Neural cell (in vitro differentiated cells): ENCODE data around the gene SUCO. TPM values are rescaled to one million over a fixed set of nuclear protein-coding genes. Genes with fewer than 3 reads are reported as not detected.

Experiments used
- H2AFZ ChIP-seq: fragments of 200-600, 300-800 bp; sonication (generic), shearing (Covaris generic); 2 replicates; pipeline ENCODE4 v1.6.0; 2014; ENCODE audit warnings: low read depth, mild to moderate bottlenecking, antibody characterized with exemption, low read length, moderate library complexity
- H3F3A ChIP-seq: fragments of 200-600 bp; shearing (Covaris generic); 2 replicates; pipeline ENCODE4 v1.6.1; 2016; ENCODE audit warnings: mild to moderate bottlenecking, moderate library complexity, mixed read lengths, antibody characterized with exemption, low read length; ENCODE audit not compliant: insufficient read depth, poor library complexity, severe bottlenecking
- H3K27ac ChIP-seq: fragments of 200-600, 300-800 bp; sonication (generic), shearing (Covaris generic); 2 replicates; pipeline ENCODE4 v1.5.1; 2014; ENCODE audit warnings: mild to moderate bottlenecking, low read length, moderate library complexity
- H3K27me3 ChIP-seq: fragments of 300-800, 200-600 bp; sonication (generic), shearing (Covaris generic); 2 replicates; pipeline ENCODE4 v1.6.0; 2014; ENCODE audit warnings: mild to moderate bottlenecking, low read depth, low read length, moderate library complexity; ENCODE audit not compliant: insufficient read depth
- H3K36me3 ChIP-seq: fragments of 300-800, 200-600 bp; sonication (generic), shearing (Covaris generic); 2 replicates; pipeline ENCODE4 v1.5.1; 2014; ENCODE audit warnings: mild to moderate bottlenecking, antibody characterized with exemption, low read length, moderate library complexity; ENCODE audit not compliant: insufficient read depth
- H3K4me2 ChIP-seq: fragments of 300-800, 200-600 bp; sonication (generic), shearing (Covaris generic); 2 replicates; pipeline ENCODE4 v1.6.0; 2014; ENCODE audit warnings: mild to moderate bottlenecking, low read length
- H3K4me3 ChIP-seq: fragments of 300-800, 200-600 bp; sonication (generic), shearing (Covaris generic); 2 replicates; pipeline ENCODE4 v1.5.1; 2014; ENCODE audit warnings: mild to moderate bottlenecking, low read length, moderate library complexity
- H3K79me2 ChIP-seq: fragments of 200-600 bp; shearing (Covaris generic); replicated peaks from 2 replicates; pipeline ENCODE4 v1.6.0; 2014; ENCODE audit warnings: mild to moderate bottlenecking, low read length, moderate library complexity; ENCODE audit not compliant: insufficient read depth
- H3K9ac ChIP-seq: fragments of 300-800, 200-600 bp; sonication (generic), shearing (Covaris generic); 2 replicates; pipeline ENCODE4 v1.6.1; 2016; ENCODE audit warnings: mild to moderate bottlenecking, low read length, mixed read lengths
- H3K9me2 ChIP-seq: fragments of 200-600 bp; shearing (Covaris generic); 2 replicates; pipeline ENCODE4 v1.6.1; 2016; ENCODE audit warnings: mild to moderate bottlenecking, low read length, mixed read lengths; ENCODE audit not compliant: insufficient read depth
- H3K9me3 ChIP-seq: fragments of 200-600, 300-800 bp; sonication (generic), shearing (Covaris generic); 2 replicates; pipeline ENCODE4 v1.6.1; 2016; ENCODE audit warnings: mild to moderate bottlenecking, mixed run types, low read length, moderate library complexity, mixed read lengths
- H4K20me1 ChIP-seq: fragments of 200-600 bp; shearing (Covaris generic); 2 replicates; pipeline ENCODE4 v1.6.1; 2016; ENCODE audit warnings: mild to moderate bottlenecking, mixed run types; ENCODE audit not compliant: insufficient read depth
- EP300 ChIP-seq: fragments of 450-650 bp; conservative IDR thresholded peaks from 2 replicates; pipeline ENCODE4 v1.6.1; 2014; ENCODE audit warnings: antibody characterized with exemption, mild to moderate bottlenecking, moderate library complexity; ENCODE audit not compliant: poor library complexity, severe bottlenecking
- EZH2 ChIP-seq: fragments of 200-600, 300-800 bp; shearing (Covaris generic), sonication (generic); IDR thresholded peaks from 2 replicates; pipeline ENCODE4 v1.6.1; 2014; ENCODE audit warnings: antibody characterized with exemption, low read length, borderline replicate concordance, mild to moderate bottlenecking; ENCODE audit not compliant: insufficient read depth, poor library complexity, severe bottlenecking
- MXI1 ChIP-seq: fragments of 450-650 bp; conservative IDR thresholded peaks from 2 replicates; pipeline ENCODE4 v1.6.1; 2014; ENCODE audit warnings: antibody characterized with exemption, mild to moderate bottlenecking; ENCODE audit not compliant: poor library complexity, severe bottlenecking
- POLR2AphosphoS5 ChIP-seq: IDR thresholded peaks from 2 replicates; pipeline ENCODE4 v1.6.1; 2012
- RAD21 ChIP-seq: fragments of 450-650 bp; conservative IDR thresholded peaks from 2 replicates; pipeline ENCODE4 v1.6.1; 2014; ENCODE audit warnings: antibody characterized with exemption, mild to moderate bottlenecking, moderate library complexity
- SMC3 ChIP-seq: fragments of 450-650 bp; conservative IDR thresholded peaks from 2 replicates; pipeline ENCODE4 v1.6.1; 2014; ENCODE audit warnings: antibody characterized with exemption, mild to moderate bottlenecking, moderate library complexity; ENCODE audit not compliant: poor library complexity
- TAF1 ChIP-seq: IDR thresholded peaks from 2 replicates; pipeline ENCODE4 v1.6.1; 2012; ENCODE audit warnings: low read depth
- polyA plus RNA-seq: library from polyadenylated mRNA; depleted of rRNA; stranded (reverse); fragments of >200 nt; gene quantifications from 2 replicates; pipeline ENCODE4 v1.2.3, GENCODE V29; 2014
- TF ChIP-seq, protein P1 (sequence below): IDR thresholded peaks from 2 replicates; pipeline ENCODE4 v1.6.1; 2012; ENCODE audit warnings: borderline replicate concordance
- TF ChIP-seq, protein P2 (sequence below): fragments of 450-650 bp; IDR thresholded peaks from 2 replicates; pipeline ENCODE4 v1.5.1; 2014; ENCODE audit warnings: antibody characterized with exemption, mild to moderate bottlenecking, moderate library complexity; ENCODE audit not compliant: poor library complexity, severe bottlenecking

SUCO gene
- polyA plus RNA-seq, 1 donor from 2014 or later, result 43.4 TPM

DNA sequence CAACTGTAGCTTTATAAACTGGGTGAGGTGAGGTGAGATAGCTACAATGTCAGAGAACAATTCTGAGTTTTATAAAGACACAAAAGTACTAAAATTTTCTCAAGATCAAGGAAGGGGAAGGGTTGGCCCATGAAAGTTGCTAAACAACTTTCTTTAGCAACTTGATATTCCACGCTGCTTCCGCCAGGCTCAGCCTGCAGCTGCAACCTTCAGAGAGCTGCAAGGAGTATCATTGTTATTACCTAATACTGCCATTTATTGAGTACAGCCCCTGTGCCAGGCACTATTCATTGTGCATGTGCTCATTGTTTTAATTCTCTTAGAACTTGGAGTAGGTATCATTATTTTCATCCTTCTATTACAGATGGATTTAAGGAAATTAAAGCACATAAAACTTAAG is 34.1 kb upstream of the SUCO start:
- H3K9me2 ChIP-seq, result no peaks in the 10 kb centered on the region
- no peak overlapping the region for H3K4me3 ChIP-seq
- H3K36me3 ChIP-seq, result no peaks in the 10 kb centered on the region
- no peak overlapping the region for H3K4me2 ChIP-seq
- no peak overlapping the region for H3K27ac ChIP-seq
- H2AFZ ChIP-seq, result no peak overlapping the region
- no peaks in the 10 kb centered on the region for H4K20me1 ChIP-seq
- H3K9me3 ChIP-seq, result no peaks in the 10 kb centered on the region
- H3K27me3 ChIP-seq, result no peaks in the 10 kb centered on the region
- H3K9ac ChIP-seq, result no peak overlapping the region
- no peaks in the 10 kb centered on the region for H3K79me2 ChIP-seq
- TF ChIP-seq EP300 (no peak), EZH2 (no peak), SMC3 (no peak), TAF1 (no peak), POLR2AphosphoS5 (no peak), MXI1 (no peak), RAD21 (no peak)
- TF ChIP-seq, protein P1, sequence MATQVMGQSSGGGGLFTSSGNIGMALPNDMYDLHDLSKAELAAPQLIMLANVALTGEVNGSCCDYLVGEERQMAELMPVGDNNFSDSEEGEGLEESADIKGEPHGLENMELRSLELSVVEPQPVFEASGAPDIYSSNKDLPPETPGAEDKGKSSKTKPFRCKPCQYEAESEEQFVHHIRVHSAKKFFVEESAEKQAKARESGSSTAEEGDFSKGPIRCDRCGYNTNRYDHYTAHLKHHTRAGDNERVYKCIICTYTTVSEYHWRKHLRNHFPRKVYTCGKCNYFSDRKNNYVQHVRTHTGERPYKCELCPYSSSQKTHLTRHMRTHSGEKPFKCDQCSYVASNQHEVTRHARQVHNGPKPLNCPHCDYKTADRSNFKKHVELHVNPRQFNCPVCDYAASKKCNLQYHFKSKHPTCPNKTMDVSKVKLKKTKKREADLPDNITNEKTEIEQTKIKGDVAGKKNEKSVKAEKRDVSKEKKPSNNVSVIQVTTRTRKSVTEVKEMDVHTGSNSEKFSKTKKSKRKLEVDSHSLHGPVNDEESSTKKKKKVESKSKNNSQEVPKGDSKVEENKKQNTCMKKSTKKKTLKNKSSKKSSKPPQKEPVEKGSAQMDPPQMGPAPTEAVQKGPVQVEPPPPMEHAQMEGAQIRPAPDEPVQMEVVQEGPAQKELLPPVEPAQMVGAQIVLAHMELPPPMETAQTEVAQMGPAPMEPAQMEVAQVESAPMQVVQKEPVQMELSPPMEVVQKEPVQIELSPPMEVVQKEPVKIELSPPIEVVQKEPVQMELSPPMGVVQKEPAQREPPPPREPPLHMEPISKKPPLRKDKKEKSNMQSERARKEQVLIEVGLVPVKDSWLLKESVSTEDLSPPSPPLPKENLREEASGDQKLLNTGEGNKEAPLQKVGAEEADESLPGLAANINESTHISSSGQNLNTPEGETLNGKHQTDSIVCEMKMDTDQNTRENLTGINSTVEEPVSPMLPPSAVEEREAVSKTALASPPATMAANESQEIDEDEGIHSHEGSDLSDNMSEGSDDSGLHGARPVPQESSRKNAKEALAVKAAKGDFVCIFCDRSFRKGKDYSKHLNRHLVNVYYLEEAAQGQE, result no peak
- TF ChIP-seq, protein P2, sequence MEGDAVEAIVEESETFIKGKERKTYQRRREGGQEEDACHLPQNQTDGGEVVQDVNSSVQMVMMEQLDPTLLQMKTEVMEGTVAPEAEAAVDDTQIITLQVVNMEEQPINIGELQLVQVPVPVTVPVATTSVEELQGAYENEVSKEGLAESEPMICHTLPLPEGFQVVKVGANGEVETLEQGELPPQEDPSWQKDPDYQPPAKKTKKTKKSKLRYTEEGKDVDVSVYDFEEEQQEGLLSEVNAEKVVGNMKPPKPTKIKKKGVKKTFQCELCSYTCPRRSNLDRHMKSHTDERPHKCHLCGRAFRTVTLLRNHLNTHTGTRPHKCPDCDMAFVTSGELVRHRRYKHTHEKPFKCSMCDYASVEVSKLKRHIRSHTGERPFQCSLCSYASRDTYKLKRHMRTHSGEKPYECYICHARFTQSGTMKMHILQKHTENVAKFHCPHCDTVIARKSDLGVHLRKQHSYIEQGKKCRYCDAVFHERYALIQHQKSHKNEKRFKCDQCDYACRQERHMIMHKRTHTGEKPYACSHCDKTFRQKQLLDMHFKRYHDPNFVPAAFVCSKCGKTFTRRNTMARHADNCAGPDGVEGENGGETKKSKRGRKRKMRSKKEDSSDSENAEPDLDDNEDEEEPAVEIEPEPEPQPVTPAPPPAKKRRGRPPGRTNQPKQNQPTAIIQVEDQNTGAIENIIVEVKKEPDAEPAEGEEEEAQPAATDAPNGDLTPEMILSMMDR, result no peak
- no peaks in the 10 kb centered on the region for H3F3A ChIP-seq

DNA sequence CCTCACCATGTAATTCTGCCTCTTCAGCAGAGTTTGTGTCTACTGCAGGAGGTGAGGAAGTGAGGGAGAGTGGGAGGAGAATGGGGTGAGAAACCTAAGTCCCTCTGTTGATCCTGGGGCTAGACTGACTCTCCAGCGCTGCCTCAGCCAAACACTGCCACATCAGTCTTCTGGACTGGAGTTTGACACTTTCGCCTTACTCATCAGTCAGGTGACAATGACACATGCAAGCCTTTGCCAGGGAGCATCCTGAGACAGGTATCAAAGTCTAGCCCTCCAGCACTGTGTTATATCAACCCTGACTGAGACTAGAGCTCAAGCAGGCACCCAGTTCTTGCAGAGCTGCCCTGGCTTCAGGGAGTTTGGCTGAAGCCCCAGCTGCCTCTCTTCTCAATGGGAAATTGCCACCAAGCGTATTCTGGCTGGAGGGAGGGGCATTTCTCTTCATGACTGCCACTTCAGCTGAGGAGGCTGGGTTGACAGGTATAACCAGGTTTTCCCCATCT is 33.3 kb upstream of the SUCO start:
- no peak for TF ChIP-seq SMC3
- no peak for TF ChIP-seq RAD21
- TF ChIP-seq, protein P1, result no peak
- no peak for TF ChIP-seq MXI1
- no peak for TF ChIP-seq POLR2AphosphoS5
- no peak for TF ChIP-seq EP300
- no peak for TF ChIP-seq TAF1
- no peak for TF ChIP-seq EZH2
- TF ChIP-seq, protein P2, result no peak

More for the DNA sequence above, 33.3 kb upstream of the SUCO start:
- H3F3A ChIP-seq, result no peaks in the 10 kb centered on the region
- H3K9ac ChIP-seq, result no peak overlapping the region
- H3K9me3 ChIP-seq, result no peaks in the 10 kb centered on the region
- no peaks in the 10 kb centered on the region for H3K27me3 ChIP-seq
- H3K79me2 ChIP-seq, result no peaks in the 10 kb centered on the region
- no peaks in the 10 kb centered on the region for H3K36me3 ChIP-seq
- H2AFZ ChIP-seq, result no peak overlapping the region
- no peak overlapping the region for H3K4me2 ChIP-seq
- no peaks in the 10 kb centered on the region for H3K9me2 ChIP-seq
- no peak overlapping the region for H3K27ac ChIP-seq
- no peaks in the 10 kb centered on the region for H4K20me1 ChIP-seq
- no peak overlapping the region for H3K4me3 ChIP-seq
